ENCODE results near the gene RNF19B.
"Not testable (repeated sequence)": the region's sequence is repeated elsewhere in the genome, so short reads cannot be mapped to it uniquely, and the experiment has no call there.

The RNF19B gene, protein sequence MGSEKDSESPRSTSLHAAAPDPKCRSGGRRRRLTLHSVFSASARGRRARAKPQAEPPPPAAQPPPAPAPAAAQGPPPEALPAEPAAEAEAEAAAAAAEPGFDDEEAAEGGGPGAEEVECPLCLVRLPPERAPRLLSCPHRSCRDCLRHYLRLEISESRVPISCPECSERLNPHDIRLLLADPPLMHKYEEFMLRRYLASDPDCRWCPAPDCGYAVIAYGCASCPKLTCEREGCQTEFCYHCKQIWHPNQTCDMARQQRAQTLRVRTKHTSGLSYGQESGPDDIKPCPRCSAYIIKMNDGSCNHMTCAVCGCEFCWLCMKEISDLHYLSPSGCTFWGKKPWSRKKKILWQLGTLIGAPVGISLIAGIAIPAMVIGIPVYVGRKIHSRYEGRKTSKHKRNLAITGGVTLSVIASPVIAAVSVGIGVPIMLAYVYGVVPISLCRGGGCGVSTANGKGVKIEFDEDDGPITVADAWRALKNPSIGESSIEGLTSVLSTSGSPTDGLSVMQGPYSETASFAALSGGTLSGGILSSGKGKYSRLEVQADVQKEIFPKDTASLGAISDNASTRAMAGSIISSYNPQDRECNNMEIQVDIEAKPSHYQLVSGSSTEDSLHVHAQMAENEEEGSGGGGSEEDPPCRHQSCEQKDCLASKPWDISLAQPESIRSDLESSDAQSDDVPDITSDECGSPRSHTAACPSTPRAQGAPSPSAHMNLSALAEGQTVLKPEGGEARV

DNA sequence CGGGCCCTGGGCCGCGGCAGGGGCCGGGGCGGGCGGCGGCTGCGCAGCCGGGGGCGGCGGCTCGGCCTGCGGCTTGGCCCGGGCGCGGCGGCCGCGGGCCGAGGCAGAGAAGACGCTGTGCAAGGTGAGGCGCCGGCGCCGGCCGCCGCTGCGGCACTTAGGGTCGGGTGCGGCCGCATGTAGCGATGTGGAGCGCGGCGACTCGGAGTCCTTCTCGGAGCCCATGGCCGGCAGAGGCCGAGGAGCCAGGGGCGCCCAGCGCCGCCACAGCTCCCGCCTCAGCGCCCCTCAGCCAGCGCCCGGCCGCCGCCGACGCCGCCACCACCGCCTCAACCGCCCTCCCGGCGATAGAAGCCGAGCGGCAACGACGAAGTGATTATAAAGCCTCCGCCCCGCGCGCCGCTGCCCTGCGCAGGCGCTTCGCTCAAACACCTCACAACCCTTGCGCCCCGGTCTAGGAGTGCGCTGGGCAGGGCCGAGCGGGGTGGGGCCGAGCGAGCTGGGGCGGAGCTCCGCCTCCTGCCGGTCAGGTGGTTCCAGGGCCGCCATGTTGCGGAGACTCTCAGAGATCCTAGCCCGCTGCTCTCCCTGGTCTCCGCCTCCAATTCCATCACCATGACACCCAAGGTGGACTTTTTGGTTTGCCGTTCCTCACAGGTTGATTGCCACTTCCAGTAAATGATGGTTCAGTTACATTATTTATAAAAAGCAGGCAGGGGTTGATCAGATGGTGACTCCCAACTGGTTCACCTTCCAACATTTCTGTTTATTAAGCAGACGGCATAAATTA, at the start of gene RNF19B:
RNF19B (minus strand) TSS at position 349 of the 790 bp plus-strand sequence; CDS start at position 225, 124 bp downstream.
- DNase-seq = peak; percentile 93

- no peak for DNase-seq
Observed at GRCh38 chr1:33013791-33014190, 49.2 kb upstream of the RNF19B start.

DNA sequence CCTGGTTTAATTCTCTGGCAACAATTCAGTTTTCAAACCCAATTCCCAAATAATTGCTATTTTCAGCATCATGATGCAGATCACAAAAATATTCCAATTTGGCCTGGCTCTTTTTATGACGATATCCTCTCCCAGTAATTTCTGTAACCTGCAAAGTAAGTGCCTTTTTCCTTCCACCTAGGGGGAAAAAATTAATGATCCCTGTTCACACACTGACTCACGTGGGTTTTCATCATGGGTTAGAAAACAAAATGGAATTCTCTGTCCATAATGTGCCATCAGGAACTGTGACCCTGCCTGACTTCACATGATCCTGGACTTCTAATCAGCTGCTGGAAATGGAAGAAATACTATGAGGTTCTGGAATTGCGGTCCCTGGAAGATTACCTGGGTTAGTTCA, 47.6 kb upstream of the RNF19B start:
- DNase-seq = no peak

DNA sequence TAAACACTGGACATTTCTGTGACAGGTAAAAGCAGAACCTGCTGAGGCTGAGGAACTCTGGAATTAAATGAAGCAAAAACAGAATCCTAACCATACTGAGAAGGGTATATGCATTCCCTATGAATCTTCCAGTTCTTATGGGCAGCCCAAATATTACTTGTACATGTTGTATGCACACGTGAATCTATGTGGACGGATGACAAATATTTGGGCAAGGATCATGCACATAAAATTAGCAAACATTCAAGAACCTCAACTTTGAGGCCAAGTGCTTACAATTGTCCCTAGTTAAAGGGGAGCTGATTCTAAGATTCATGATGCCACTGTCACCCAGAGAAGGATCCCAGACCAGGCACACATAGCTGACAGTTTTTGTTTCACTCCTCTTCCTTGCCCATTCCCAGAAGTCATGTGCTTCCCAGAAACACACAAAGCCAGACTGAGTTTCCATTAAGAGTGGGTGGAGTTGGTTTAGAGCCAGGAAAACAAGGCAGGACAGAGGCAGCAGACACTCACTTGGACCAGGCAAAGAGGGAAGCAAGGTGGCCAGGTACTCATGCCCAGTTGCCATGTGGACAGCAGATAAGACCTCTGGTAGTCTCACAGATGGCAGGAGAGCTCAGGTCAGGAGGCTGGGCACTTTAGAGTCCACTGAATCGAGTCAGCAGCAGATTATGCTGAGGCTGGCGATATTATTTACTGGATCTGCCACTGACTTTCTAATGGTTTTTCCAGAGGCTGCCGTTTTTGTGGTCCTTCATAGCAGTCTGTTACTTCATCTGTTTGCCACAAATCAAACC, 46.5 kb upstream of the RNF19B start:
- DNase-seq = no peak

GRCh38 chr1:33009561-33009960, 45.0 kb upstream of the RNF19B start:
- no peak for DNase-seq

DNA sequence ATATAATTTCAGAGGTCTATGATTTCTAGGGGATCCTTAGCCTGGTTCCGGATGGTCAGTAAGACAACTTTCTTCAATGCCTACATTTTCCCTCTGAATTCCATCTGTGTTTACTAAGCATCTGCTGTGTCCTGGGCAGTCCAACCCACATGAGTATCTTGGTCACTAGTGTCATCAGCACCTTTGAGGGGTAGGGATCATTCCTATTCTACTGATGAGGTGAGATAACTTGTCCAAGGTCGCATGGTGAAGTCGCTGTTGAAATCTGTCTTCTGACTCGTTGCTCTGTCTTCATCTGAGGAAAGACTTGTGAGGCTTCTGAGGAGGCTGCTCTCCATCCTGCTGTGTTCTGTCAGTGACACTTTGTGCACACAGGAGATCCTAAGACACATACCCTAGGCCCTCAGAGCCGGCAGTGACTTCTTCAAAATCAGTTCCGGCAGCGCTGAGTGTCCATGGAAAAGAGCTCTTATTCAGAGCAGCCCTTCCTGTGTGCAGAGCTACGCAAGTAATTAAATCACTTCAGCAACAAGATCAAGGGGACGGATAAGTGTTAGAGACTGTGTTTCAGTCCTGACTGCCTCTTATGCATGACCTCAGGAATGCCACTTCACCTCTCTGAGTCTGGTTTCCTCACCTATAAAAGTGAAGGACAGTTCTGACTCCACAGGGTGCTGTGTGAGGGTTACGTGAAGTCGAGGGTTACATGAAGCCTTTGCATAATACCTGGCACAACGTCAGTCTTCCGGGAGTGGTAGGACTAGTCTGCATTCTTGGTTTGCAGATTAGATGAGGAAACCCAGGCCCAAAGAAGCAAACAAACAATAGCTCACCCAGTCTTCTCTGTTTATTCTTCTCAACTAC, 43.7 kb upstream of the RNF19B start:
- DNase-seq = no peak

GRCh38 chr1:33007190-33008050, 42.8 kb upstream of the RNF19B start:
- DNase-seq = no peak

DNA sequence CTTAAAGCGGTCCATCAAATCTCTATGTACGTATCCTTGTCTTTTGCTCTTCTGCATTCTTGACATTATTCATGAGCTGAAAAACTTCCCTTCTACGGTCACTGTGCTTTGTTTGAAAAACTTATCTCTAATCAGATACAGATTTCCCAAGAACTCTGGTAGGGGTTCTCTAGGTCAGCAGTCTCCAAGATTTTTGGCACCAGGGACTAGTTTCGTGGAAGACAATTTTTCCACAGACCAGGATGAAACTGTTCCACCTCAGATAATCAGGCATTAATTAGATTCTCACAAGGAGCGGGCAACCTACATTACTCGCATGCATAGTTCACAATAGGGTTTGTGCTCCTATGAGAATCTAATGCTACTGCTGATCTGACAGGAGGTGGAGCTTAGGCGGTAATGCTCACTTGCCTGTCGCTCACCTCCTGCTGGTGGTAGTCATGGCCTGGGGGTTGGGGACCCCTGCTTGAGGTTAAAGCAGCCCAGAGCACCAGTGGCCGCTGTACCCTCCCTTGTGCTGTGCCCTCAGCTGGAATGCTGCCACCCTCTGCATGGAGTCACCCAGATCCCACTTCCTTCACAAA, 41.3 kb upstream of the RNF19B start:
- DNase-seq = no peak

GRCh38 chr1:33005117-33005837, 40.7 kb upstream of the RNF19B start:
- DNase-seq = no peak

DNA sequence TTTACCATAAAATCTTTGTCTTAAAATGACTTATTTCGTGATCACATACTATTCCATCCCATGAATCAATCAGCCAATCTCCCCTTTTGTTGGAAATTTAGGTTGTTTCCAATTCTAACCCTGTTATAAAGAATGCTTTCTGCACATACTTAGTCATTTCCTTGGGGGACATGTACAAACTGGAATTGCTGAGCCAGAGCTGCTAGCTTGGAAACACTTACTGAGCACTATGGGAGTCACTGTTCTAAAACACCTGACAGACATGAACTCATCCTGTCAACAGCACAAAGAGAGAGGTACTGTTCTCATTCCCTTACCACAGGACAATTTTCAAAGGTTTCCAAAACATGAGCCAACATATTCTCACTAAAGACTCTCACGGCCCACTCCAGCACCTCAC, 40.0 kb upstream of the RNF19B start:
- DNase-seq = no peak

- no peak for DNase-seq
Observed at GRCh38 chr1:33003657-33004056, 39.0 kb upstream of the RNF19B start.

DNA sequence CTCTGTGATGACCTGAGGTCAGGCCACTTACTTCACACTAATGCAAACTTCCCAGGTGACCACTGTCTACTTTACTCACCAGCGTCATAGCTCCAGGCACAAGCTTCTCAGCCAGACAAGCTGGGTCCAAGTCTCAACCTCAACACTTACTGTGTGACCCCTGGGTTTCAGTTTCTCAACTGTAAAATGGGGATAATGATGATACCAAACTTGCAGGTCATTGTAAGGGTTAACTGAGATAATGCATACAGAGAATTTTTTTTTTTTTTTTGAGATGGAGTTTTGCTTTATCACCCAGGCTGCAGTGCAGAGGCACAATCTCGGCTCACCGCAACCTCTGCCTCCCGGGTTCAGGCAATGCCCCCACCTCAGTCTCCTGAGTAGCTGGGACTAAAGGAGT, 37.4 kb upstream of the RNF19B start:
- DNase-seq = no peak

DNA sequence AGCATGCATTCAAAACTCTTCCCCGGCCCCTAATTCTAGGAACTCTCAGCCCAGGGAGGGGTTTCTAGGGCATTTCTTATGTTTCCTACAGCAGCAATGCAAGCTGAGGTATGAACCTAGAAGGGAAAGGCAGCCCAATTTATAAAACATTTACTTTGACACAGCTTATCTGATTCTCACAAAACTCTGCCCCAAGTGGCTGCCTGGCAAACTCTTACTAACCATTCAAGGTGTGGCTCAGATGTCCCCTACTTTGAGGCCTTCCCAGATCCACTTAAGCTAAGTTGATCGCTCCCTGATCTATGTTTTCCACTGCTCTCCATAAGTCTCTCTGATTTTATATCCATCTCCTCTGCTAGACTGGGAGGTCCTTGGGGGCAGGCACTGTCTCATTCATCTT, 36.7 kb upstream of the RNF19B start:
- no peak for DNase-seq

DNA sequence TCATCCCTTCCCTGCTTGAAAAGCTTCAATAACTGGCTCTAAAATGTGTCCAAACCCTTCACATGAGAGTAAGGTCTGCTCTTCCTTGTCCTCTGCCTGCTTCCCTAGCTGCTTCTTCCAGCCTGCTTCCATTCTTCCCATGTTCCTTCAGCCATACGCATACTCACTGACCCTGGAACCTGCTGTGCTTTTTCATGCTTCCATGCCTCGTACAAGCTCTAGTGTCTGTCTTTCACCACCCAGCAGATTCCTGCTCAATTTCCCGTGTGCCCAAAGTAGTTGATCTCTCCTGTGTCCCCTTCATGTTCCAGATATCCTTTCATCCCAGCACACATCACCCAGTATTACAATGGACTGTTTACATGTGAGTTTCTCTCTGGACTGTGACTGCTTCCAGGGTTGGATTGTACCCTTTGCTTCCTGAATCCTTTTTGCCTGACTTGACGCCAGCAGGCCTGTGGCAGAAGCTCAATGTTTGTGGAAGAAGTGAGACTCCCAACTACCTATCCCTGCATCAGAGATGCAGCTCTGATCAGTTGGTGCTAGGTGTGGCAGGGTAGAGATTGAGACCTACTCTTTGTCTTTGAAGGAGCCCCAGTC, 35.9 kb upstream of the RNF19B start:
- DNase-seq = no peak

DNA sequence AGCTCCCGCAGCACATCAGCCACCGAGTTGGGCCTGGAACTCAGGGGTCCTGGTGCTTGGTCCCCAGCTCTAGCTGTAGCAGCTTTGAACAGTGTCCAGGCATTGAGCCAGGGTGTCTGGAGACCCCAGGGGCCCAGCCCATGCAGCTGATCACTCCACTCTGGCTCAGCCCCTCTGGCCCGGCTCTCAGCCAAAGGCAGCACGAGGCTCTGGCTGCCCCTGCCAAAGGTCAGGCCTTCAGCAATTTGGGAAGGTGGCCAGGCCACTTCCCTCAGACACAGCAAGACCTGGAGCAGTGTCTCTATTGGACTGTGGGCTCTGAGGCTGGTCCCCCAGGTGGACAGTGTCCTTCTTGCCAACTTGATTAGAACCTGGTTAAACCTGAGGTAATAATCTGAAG, 34.4 kb upstream of the RNF19B start:
- DNase-seq = no peak

GRCh38 chr1:32998064-32998463, 33.5 kb upstream of the RNF19B start:
- DNase-seq = no peak

GRCh38 chr1:32997381-32997891, 32.8 kb upstream of the RNF19B start:
- no peak for DNase-seq

- DNase-seq = not testable (repeated sequence)
Observed at GRCh38 chr1:32993324-32993636, 28.7 kb upstream of the RNF19B start.

Data from activated CD4-positive, alpha-beta T cell treated with anti-CD3 and anti-CD28 coated beads, Interleukin-2, amount 50 U/mL, for 4 hours (primary cell).